ENCODE results near the gene MAGI2. TPM values are rescaled to one million over a fixed set of nuclear protein-coding genes. Genes with fewer than 3 reads are reported as not detected.
"Not testable (repeated sequence)": the region's sequence is repeated elsewhere in the genome, so short reads cannot be mapped to it uniquely, and the experiment has no call there.

Gene MAGI2
- total RNA-seq, 3 donors from 2014 or later (not counting 1 experiment from before 2014, with no cell fraction given): 0.09 to 0.48 (median 0.27) TPM

DNA sequence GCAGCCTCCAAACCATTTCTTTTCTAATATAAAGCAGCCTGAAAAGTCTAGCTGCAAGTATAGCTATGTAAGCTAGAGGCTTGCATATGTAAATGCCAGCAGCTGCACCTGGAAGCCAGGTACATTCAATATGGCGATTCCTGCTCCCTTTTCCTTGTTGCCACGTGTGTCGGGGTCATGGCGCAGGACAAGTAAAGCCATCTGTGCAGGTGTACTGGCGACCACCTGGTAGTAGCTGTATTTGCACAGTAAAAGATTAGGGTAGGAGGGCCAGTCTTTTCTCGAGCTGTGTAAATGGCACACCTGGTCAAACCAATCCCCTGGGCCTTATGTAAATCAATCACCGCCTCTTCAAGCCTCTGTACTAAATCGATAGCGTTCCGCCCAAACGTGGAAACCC, 484.5 kb downstream of the MAGI2 start:
- H3K4me1 ChIP-seq (ENCODE audit: control insufficient read depth, insufficient read depth, low read length): no peaks in the 10 kb centered on the region
- no peaks in the 10 kb centered on the region for H3K4me1 Mint-ChIP-seq

DNA sequence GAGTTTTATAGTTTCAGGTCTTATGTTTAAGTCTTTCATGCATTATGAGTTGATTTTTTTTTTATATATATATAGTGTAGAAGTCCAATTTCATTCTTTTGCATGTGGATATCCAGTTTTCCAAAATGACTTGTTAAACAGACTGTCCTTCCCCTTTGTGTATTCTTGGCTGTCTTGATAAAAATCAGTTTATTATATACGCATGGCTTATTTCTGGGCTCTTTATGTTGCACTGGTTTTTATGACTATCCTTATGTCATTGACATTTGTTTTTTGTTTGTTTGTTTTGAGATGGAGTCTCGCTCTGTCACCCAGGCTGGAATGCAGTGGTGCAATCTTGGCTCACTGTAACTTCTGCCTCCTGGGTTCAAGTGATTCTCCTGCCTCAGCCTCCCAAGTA, 485.9 kb downstream of the MAGI2 start:
- 90% methylated on average over 2 of the region's 2 CpGs for WGBS (ENCODE audit: insufficient coverage)
- H3K27me3 Mint-ChIP-seq (ENCODE audit: low read depth in 2 of 2); H3K4me1 Mint-ChIP-seq; H3K36me3 ChIP-seq (ENCODE audit: control insufficient read depth, insufficient read depth, low read length); H3K4me1 ChIP-seq (ENCODE audit: control insufficient read depth, insufficient read depth, low read length); H3K4me3 Mint-ChIP-seq; intact Hi-C loops (cut with micrococcal nuclease); H3K27me3 ChIP-seq (ENCODE audit: control insufficient read depth, insufficient read depth, low read length); H3K27ac ChIP-seq (ENCODE audit: low read length); H3K4me3 ChIP-seq (ENCODE audit: low read length); H3K36me3 Mint-ChIP-seq; H3K27ac Mint-ChIP-seq; DNase-seq; ATAC-seq; H3K9me3 ChIP-seq (ENCODE audit: control insufficient read depth, insufficient read depth, low read length): not testable (repeated sequence)
- H3K9me3 Mint-ChIP-seq: peaks cover 6 to 15% of the 10 kb centered on the region in 2 donors

More for the DNA sequence above, 484.5 kb downstream of the MAGI2 start:
- DNase-seq (no peak), ATAC-seq (no peak)
- no peak overlapping the region for H3K4me3 Mint-ChIP-seq
- 85% methylated on average over 11 of the region's 11 CpGs for WGBS (ENCODE audit: insufficient coverage)
- Histone ChIP-seq H3K27ac (ENCODE audit: low read length) (no peak overlapping the region), H3K4me3 (ENCODE audit: low read length) (no peak overlapping the region), H3K27me3 (ENCODE audit: control insufficient read depth, insufficient read depth, low read length) (no peaks in the 10 kb centered on the region), H3K9me3 (ENCODE audit: control insufficient read depth, insufficient read depth, low read length) (no peaks in the 10 kb centered on the region), H3K36me3 (ENCODE audit: control insufficient read depth, insufficient read depth, low read length) (no peaks in the 10 kb centered on the region)
- H3K27me3 Mint-ChIP-seq (ENCODE audit: low read depth in 2 of 2): no peaks in the 10 kb centered on the region
- TF ChIP-seq, protein P1, sequence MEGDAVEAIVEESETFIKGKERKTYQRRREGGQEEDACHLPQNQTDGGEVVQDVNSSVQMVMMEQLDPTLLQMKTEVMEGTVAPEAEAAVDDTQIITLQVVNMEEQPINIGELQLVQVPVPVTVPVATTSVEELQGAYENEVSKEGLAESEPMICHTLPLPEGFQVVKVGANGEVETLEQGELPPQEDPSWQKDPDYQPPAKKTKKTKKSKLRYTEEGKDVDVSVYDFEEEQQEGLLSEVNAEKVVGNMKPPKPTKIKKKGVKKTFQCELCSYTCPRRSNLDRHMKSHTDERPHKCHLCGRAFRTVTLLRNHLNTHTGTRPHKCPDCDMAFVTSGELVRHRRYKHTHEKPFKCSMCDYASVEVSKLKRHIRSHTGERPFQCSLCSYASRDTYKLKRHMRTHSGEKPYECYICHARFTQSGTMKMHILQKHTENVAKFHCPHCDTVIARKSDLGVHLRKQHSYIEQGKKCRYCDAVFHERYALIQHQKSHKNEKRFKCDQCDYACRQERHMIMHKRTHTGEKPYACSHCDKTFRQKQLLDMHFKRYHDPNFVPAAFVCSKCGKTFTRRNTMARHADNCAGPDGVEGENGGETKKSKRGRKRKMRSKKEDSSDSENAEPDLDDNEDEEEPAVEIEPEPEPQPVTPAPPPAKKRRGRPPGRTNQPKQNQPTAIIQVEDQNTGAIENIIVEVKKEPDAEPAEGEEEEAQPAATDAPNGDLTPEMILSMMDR (IDR thresholded peaks at IDR 0.05): no peak
- H3K36me3 Mint-ChIP-seq: no peaks in the 10 kb centered on the region
- intact Hi-C loops (cut with micrococcal nuclease): no loop called here
- peaks cover 6 to 13% of the 10 kb centered on the region in 2 donors for H3K9me3 Mint-ChIP-seq
- H3K27ac Mint-ChIP-seq: no peak overlapping the region

DNA sequence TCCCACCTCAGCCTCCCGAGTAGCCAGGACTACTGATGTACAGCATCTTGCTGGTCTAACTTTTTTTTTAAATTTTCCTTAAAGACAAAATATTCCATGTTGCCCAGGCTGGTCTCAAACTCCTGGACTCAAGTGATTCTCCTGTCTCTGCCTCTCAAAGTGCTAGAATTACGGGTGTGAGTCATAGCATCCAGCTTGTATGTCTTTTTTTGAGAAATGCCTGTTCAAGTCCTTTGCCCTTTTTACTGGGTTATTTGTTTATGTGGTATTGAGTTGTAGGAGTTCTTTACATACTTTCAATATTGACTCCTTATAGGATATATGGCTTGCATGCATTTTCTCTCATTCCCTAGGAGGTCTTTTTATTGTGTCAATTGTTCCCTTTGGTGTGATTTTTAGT, 486.4 kb downstream of the MAGI2 start:
- Mint-ChIP-seq H3K27me3 (ENCODE audit: low read depth in 2 of 2) (no peaks in the 10 kb centered on the region), H3K36me3 (no peaks in the 10 kb centered on the region), H3K9me3 (peaks cover 6 to 15% of the 10 kb centered on the region in 2 donors), H3K27ac (no peak overlapping the region), H3K4me3 (no peak overlapping the region), H3K4me1 (no peaks in the 10 kb centered on the region)
- no peaks in the 10 kb centered on the region for H3K27me3 ChIP-seq (ENCODE audit: control insufficient read depth, insufficient read depth, low read length)
- no peak overlapping the region for H3K4me3 ChIP-seq (ENCODE audit: low read length)
- intact Hi-C loops (cut with micrococcal nuclease): no loop called here
- no peak for ATAC-seq
- no peaks in the 10 kb centered on the region for H3K9me3 ChIP-seq (ENCODE audit: control insufficient read depth, insufficient read depth, low read length)
- H3K4me1 ChIP-seq (ENCODE audit: control insufficient read depth, insufficient read depth, low read length): no peaks in the 10 kb centered on the region
- no peaks in the 10 kb centered on the region for H3K36me3 ChIP-seq (ENCODE audit: control insufficient read depth, insufficient read depth, low read length)
- H3K27ac ChIP-seq (ENCODE audit: low read length): no peak overlapping the region
- 82% methylated on average over 2 of the region's 2 CpGs for WGBS (ENCODE audit: insufficient coverage)
- DNase-seq: no peak
- TF ChIP-seq, protein P1 (IDR thresholded peaks at IDR 0.05): no peak

DNA sequence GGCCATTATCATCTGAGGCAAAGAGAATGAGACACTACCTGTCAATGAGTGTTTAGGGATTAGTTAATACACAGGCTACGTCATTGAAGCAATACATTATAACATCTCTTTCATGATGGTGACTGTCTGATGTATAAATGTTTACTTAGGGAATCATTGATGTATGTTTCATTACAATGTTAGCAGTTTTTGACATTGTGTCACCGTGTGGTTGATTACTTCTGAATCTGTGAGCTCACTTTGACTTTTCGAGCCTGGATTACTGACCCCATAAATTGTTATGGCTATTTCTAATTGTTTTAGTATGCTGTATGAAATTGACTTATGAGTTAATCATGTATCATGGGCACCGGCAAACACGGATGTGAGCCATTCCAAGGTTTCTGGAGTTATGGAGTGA, 494.0 kb downstream of the MAGI2 start:
- WGBS (ENCODE audit: insufficient coverage): 95% methylated on average over 3 of the region's 5 CpGs
- no peaks in the 10 kb centered on the region for H3K4me1 ChIP-seq (ENCODE audit: control insufficient read depth, insufficient read depth, low read length)
- H3K4me3 ChIP-seq (ENCODE audit: low read length): no peak overlapping the region
- H3K27ac ChIP-seq (ENCODE audit: low read length): no peak overlapping the region
- H3K36me3 ChIP-seq (ENCODE audit: control insufficient read depth, insufficient read depth, low read length): no peaks in the 10 kb centered on the region
- TF ChIP-seq, protein P1 (IDR thresholded peaks at IDR 0.05): no peak
- Mint-ChIP-seq H3K9me3 (peaks cover 2 to 5% of the 10 kb centered on the region in 2 donors), H3K4me1 (no peaks in the 10 kb centered on the region), H3K36me3 (no peaks in the 10 kb centered on the region), H3K27ac (no peak overlapping the region), H3K27me3 (ENCODE audit: low read depth in 2 of 2) (no peaks in the 10 kb centered on the region), H3K4me3 (no peak overlapping the region)
- no peaks in the 10 kb centered on the region for H3K9me3 ChIP-seq (ENCODE audit: control insufficient read depth, insufficient read depth, low read length)
- intact Hi-C loops (cut with micrococcal nuclease): no loop called here
- no peaks in the 10 kb centered on the region for H3K27me3 ChIP-seq (ENCODE audit: control insufficient read depth, insufficient read depth, low read length)
- ATAC-seq: no peak
- DNase-seq: no peak

All from natural killer cell (primary cell).